Fibroblast of lung (primary cell): Measurements from ENCODE around the gene ALDH4A1. TPM values are rescaled to one million over a fixed set of nuclear protein-coding genes. Genes with fewer than 3 reads are reported as not detected.

Experiments used
- DNase-seq, 2 donors: peaks; one replicate each; pipeline versions ENCODE4 v3.0.0 to v3.0.0-alpha.2; 2010; ENCODE audit warnings: low read depth in 2 of 2
- H2AFZ ChIP-seq: 2 replicates; pipeline ENCODE4 v1.5.1; 2012; ENCODE audit warnings: low read length, control low read depth, inconsistent platforms
- H3K27ac ChIP-seq: 2 replicates; pipeline ENCODE4 v1.5.1; 2011; ENCODE audit warnings: low read length, control low read depth; ENCODE audit not compliant: insufficient read depth
- H3K27me3 ChIP-seq: 2 replicates; pipeline ENCODE4 v1.5.1; 2011; ENCODE audit warnings: mild to moderate bottlenecking, low read length; ENCODE audit not compliant: control insufficient read depth, insufficient read depth
- H3K36me3 ChIP-seq: 2 replicates; pipeline ENCODE4 v1.5.1; 2011; ENCODE audit warnings: low read length; ENCODE audit not compliant: control insufficient read depth, insufficient read depth
- H3K4me1 ChIP-seq: 2 replicates; pipeline ENCODE4 v1.5.1; 2011; ENCODE audit warnings: low read length; ENCODE audit not compliant: control insufficient read depth, insufficient read depth; ENCODE audit errors: extremely low read depth
- H3K4me2 ChIP-seq: 2 replicates; pipeline ENCODE4 v1.5.1; 2011; ENCODE audit warnings: low read length, control low read depth; ENCODE audit not compliant: insufficient read depth; ENCODE audit errors: extremely low read depth
- H3K4me3 ChIP-seq, 4 experiments: fragments of 200-600 bp in 1 of 4; sonication (generic) in 1 of 4; replicated peaks in 1 of 4; 2 replicates each; pipeline ENCODE4 v1.5.1; 2011 to 2016; ENCODE audit warnings: low read length in 4 of 4, low read depth in 3 of 4, mild to moderate bottlenecking in 3 of 4, control low read depth in 2 of 4, inconsistent platforms in 1 of 4, mixed read lengths in 1 of 4; ENCODE audit not compliant: insufficient read depth in 1 of 4; ENCODE audit errors: control extremely low read depth in 1 of 4
- H3K79me2 ChIP-seq: 2 replicates; pipeline ENCODE4 v1.5.1; 2012; ENCODE audit warnings: mild to moderate bottlenecking, low read length, inconsistent platforms; ENCODE audit not compliant: control insufficient read depth, insufficient read depth
- H3K9ac ChIP-seq: 2 replicates; pipeline ENCODE4 v1.5.1; 2011; ENCODE audit warnings: mild to moderate bottlenecking, low read length, control low read depth; ENCODE audit not compliant: insufficient read depth
- H3K9me3 ChIP-seq: 2 replicates; pipeline ENCODE4 v1.5.1; 2012; ENCODE audit warnings: low read depth, low read length; ENCODE audit not compliant: control insufficient read depth, insufficient read depth
- H4K20me1 ChIP-seq: 2 replicates; pipeline ENCODE4 v1.5.1; 2011; ENCODE audit warnings: low read length; ENCODE audit not compliant: control insufficient read depth, insufficient read depth; ENCODE audit errors: extremely low read depth
- CTCF ChIP-seq, 2 donors: IDR thresholded peaks in 1 of 2; conservative IDR thresholded peaks in 1 of 2; 1 replicate in 1 of 2; 2 replicates in 1 of 2; pipeline ENCODE4 v1.5.1; 2011 to 2012; ENCODE audit warnings: low read length in 2 of 2, control low read depth in 1 of 2, inconsistent platforms in 1 of 2, low read depth in 1 of 2, mild to moderate bottlenecking in 1 of 2
- EZH2 ChIP-seq: IDR thresholded peaks from 2 replicates; pipeline ENCODE4 v1.5.1; 2012; ENCODE audit warnings: low read length, control low read depth, mild to moderate bottlenecking; ENCODE audit errors: missing control alignments
- polyA plus RNA-seq, 2 donors: library from polyadenylated mRNA; depleted of rRNA in 1 of 2; stranded (reverse) in 1 of 2; unstranded in 1 of 2; fragments of >200 nt; gene quantifications; 2 replicates each; pipeline ENCODE4 v1.2.1, GENCODE V29; 2011 to 2012; ENCODE audit warnings: missing spikeins in 1 of 2
- total RNA-seq: library from RNA; depleted of rRNA; stranded (reverse); fragments of >200 nt; gene quantifications from 2 replicates; pipeline ENCODE4 v1.2.1, GENCODE V29; 2014

ALDH4A1 gene
- total and polyA plus RNA-seq, 2 donors (not counting 1 experiment from before 2014, with no cell fraction given) = 6.9 to 11.9 TPM

- no peak for DNase-seq
- Histone ChIP-seq H3K9me3 (no peaks in the 10 kb centered on the region), H3K4me3 (no peak overlapping the region), H3K4me2 (no peak overlapping the region), H3K79me2 (no peaks in the 10 kb centered on the region), H3K27me3 (no peaks in the 10 kb centered on the region), H3K27ac (no peak overlapping the region), H3K36me3 (peaks cover 9% of the 10 kb centered on the region), H2AFZ (no peak overlapping the region), H3K4me1 (peaks cover 11% of the 10 kb centered on the region), H3K9ac (no peak overlapping the region), H4K20me1 (no peaks in the 10 kb centered on the region)
- TF ChIP-seq CTCF (conservative IDR thresholded peaks at IDR 0.05 in 1 of 2, IDR thresholded peaks at IDR 0.05 in 1 of 2; ENCODE audit: low read depth in 1 of 2, low read length in 2 of 2) (no peak), EZH2 (no peak)
Observed at GRCh38 chr1:18908911-18909771, 6.8 kb upstream of the ALDH4A1 start.

GRCh38 chr1:18907917-18908845 lies 5.8 kb upstream of the ALDH4A1 start:
- Histone ChIP-seq H2AFZ (no peak overlapping the region), H3K4me3 (no peak overlapping the region), H3K27me3 (no peaks in the 10 kb centered on the region), H3K9ac (no peak overlapping the region), H3K36me3 (peaks cover 9% of the 10 kb centered on the region), H3K9me3 (no peaks in the 10 kb centered on the region), H3K4me1 (peaks cover 11% of the 10 kb centered on the region), H3K4me2 (no peak overlapping the region), H3K27ac (no peak overlapping the region), H4K20me1 (no peaks in the 10 kb centered on the region), H3K79me2 (no peaks in the 10 kb centered on the region)
- TF ChIP-seq EZH2 (no peak), CTCF (conservative IDR thresholded peaks at IDR 0.05 in 1 of 2, IDR thresholded peaks at IDR 0.05 in 1 of 2; ENCODE audit: low read depth in 1 of 2, low read length in 2 of 2) (no peak)
- no peak for DNase-seq
